ENCODE data around the gene UFD1. TPM values are rescaled to one million over a fixed set of nuclear protein-coding genes. Genes with fewer than 3 reads are reported as not detected.

Gene UFD1
- total and polyA plus RNA-seq, 2 donors (not counting 1 experiment from before 2014, with no cell fraction given), result 41.3 to 86.2 TPM

DNA sequence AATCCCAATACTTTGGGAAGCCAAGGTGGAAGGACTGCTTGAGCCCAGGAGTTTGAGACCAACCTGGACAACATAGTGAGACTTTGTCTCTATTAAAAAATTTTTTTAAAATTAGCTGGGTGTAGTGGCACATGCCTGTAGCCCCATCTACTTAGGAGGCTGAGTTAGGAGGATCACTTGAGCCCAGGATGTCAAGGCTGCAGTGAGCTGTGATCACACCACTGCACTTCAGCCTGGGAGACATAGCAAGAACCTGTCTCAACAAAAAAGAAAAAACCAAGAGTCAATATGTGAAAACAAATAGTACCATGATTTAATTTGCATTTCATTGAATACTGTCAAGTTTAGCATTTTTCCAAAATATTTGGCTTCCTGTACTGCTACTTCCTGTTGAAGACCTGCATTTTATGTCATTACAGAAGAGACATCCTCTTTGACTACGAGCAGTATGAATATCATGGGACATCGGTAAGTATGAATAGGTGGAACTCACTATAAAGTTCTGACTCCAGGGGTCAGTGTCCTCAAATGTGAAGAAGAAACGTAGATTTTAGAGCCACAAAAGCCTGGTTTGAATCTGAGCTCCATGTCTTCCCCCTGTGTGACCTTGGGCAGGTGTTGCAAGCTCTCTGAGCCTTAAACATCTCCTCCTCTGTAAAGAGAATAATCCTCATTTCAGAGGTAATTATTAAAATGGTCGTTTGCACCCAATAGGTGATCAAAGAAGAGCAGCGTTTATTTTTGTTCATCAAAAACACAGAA, 16.8 kb upstream of the UFD1 start:
- H3K27me3 ChIP-seq (ENCODE audit: control insufficient read depth, insufficient read depth, low read length), result no peaks in the 10 kb centered on the region
- peak in 1 of 2 donors; percentile 57 for DNase-seq (ENCODE audit: low read depth in 2 of 2)
- H3K27ac ChIP-seq (ENCODE audit: insufficient read depth, low read length), result no peak overlapping the region
- no peak overlapping the region for H3K4me3 ChIP-seq (replicated peaks in 1 of 4; ENCODE audit: control extremely low read depth in 1 of 4, insufficient read depth in 1 of 4, low read depth in 3 of 4, low read length in 4 of 4)
- no peaks in the 10 kb centered on the region for H3K79me2 ChIP-seq (ENCODE audit: control insufficient read depth, insufficient read depth, low read length)
- H3K9ac ChIP-seq (ENCODE audit: insufficient read depth, low read length), result no peak overlapping the region
- no peak overlapping the region for H3K4me2 ChIP-seq (ENCODE audit: extremely low read depth, insufficient read depth, low read length)
- TF ChIP-seq, protein P1, sequence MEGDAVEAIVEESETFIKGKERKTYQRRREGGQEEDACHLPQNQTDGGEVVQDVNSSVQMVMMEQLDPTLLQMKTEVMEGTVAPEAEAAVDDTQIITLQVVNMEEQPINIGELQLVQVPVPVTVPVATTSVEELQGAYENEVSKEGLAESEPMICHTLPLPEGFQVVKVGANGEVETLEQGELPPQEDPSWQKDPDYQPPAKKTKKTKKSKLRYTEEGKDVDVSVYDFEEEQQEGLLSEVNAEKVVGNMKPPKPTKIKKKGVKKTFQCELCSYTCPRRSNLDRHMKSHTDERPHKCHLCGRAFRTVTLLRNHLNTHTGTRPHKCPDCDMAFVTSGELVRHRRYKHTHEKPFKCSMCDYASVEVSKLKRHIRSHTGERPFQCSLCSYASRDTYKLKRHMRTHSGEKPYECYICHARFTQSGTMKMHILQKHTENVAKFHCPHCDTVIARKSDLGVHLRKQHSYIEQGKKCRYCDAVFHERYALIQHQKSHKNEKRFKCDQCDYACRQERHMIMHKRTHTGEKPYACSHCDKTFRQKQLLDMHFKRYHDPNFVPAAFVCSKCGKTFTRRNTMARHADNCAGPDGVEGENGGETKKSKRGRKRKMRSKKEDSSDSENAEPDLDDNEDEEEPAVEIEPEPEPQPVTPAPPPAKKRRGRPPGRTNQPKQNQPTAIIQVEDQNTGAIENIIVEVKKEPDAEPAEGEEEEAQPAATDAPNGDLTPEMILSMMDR (conservative IDR thresholded peaks at IDR 0.05 in 1 of 2, IDR thresholded peaks at IDR 0.05 in 1 of 2; ENCODE audit: low read depth in 1 of 2, low read length in 2 of 2), result peak in 1 of 2 donors; percentile 28
- no peak for TF ChIP-seq EZH2 (IDR thresholded peaks at IDR 0.05; ENCODE audit: low read length, missing control alignments)
- no peak overlapping the region for H2AFZ ChIP-seq (ENCODE audit: low read length)
- peaks cover 3% of the 10 kb centered on the region for H3K36me3 ChIP-seq (ENCODE audit: control insufficient read depth, insufficient read depth, low read length)
- no peaks in the 10 kb centered on the region for H3K9me3 ChIP-seq (ENCODE audit: control insufficient read depth, insufficient read depth, low read depth, low read length)
- no peaks in the 10 kb centered on the region for H4K20me1 ChIP-seq (ENCODE audit: control insufficient read depth, extremely low read depth, insufficient read depth, low read length)
- H3K4me1 ChIP-seq (ENCODE audit: control insufficient read depth, extremely low read depth, insufficient read depth, low read length), result peaks cover 3% of the 10 kb centered on the region

DNA sequence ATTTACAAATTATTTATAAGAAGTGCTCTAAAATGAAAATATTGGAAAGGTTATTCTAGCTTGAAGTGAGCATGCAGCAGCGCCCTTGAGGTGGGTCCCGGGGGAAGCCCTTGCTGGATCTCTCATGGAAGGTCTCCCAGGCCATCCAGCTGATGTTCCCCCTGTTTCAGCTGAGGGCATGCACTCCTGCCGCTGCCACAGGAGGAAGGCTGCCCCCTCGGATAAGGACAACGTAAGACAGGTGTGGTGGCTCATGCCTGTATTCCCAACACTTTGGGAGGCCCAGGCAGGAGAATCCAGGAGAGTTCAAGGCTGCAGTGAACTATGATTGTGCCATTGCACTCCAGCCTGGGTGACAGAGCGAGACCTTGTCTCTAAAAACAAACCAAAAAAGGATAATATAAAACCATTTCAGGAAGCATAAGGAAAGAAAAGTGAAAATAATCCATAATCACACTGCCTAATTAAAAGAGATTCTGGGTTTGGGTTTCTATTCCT, 15.7 kb upstream of the UFD1 start:
- no peak overlapping the region for H3K4me3 ChIP-seq (replicated peaks in 1 of 4; ENCODE audit: control extremely low read depth in 1 of 4, insufficient read depth in 1 of 4, low read depth in 3 of 4, low read length in 4 of 4)
- H4K20me1 ChIP-seq (ENCODE audit: control insufficient read depth, extremely low read depth, insufficient read depth, low read length), result no peaks in the 10 kb centered on the region
- no peak overlapping the region for H3K4me2 ChIP-seq (ENCODE audit: extremely low read depth, insufficient read depth, low read length)
- no peak overlapping the region for H2AFZ ChIP-seq (ENCODE audit: low read length)
- H3K9me3 ChIP-seq (ENCODE audit: control insufficient read depth, insufficient read depth, low read depth, low read length), result no peaks in the 10 kb centered on the region
- no peaks in the 10 kb centered on the region for H3K27me3 ChIP-seq (ENCODE audit: control insufficient read depth, insufficient read depth, low read length)
- TF ChIP-seq EZH2 (IDR thresholded peaks at IDR 0.05; ENCODE audit: low read length, missing control alignments), result no peak
- TF ChIP-seq, protein P1 (conservative IDR thresholded peaks at IDR 0.05 in 1 of 2, IDR thresholded peaks at IDR 0.05 in 1 of 2; ENCODE audit: low read depth in 1 of 2, low read length in 2 of 2), result no peak
- peaks cover 3% of the 10 kb centered on the region for H3K36me3 ChIP-seq (ENCODE audit: control insufficient read depth, insufficient read depth, low read length)
- H3K27ac ChIP-seq (ENCODE audit: insufficient read depth, low read length), result no peak overlapping the region
- H3K9ac ChIP-seq (ENCODE audit: insufficient read depth, low read length), result no peak overlapping the region
- H3K4me1 ChIP-seq (ENCODE audit: control insufficient read depth, extremely low read depth, insufficient read depth, low read length), result peaks cover 3% of the 10 kb centered on the region
- DNase-seq (ENCODE audit: low read depth in 2 of 2), result no peak
- no peaks in the 10 kb centered on the region for H3K79me2 ChIP-seq (ENCODE audit: control insufficient read depth, insufficient read depth, low read length)

DNA sequence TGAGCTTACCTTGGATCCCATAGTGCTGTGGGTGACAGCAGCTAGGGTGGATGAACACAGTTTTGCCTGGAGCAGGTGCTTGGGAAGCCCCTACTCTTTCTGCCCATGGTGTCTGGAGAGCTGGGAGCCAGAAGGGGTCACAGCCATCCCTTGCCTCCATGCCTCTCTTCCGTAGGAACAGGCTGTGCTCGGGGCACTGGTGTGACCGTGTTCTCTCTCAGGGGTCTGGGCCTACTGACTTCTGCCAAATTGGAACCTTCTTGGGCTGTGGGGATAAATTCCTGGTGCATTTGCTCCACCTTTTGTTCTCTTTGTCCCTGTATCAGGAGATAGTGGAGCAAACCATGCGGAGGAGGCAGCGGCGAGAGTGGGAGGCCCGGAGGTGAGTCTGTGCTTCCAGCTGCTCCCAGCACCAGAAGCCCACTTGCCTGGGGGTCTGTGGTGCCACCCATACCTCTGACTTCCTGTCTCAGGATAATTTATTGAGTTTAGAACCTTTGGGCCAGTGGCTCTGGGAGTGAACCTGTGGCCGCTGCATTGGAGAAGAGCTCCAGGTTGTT, 15.1 kb upstream of the UFD1 start:
- no peak overlapping the region for H3K4me2 ChIP-seq (ENCODE audit: extremely low read depth, insufficient read depth, low read length)
- H3K9me3 ChIP-seq (ENCODE audit: control insufficient read depth, insufficient read depth, low read depth, low read length), result no peaks in the 10 kb centered on the region
- no peak overlapping the region for H3K27ac ChIP-seq (ENCODE audit: insufficient read depth, low read length)
- DNase-seq (ENCODE audit: low read depth in 2 of 2), result no peak
- no peaks in the 10 kb centered on the region for H4K20me1 ChIP-seq (ENCODE audit: control insufficient read depth, extremely low read depth, insufficient read depth, low read length)
- no peak for TF ChIP-seq EZH2 (IDR thresholded peaks at IDR 0.05; ENCODE audit: low read length, missing control alignments)
- TF ChIP-seq, protein P1 (conservative IDR thresholded peaks at IDR 0.05 in 1 of 2, IDR thresholded peaks at IDR 0.05 in 1 of 2; ENCODE audit: low read depth in 1 of 2, low read length in 2 of 2), result no peak
- no peaks in the 10 kb centered on the region for H3K27me3 ChIP-seq (ENCODE audit: control insufficient read depth, insufficient read depth, low read length)
- H2AFZ ChIP-seq (ENCODE audit: low read length), result no peak overlapping the region
- no peak overlapping the region for H3K4me3 ChIP-seq (replicated peaks in 1 of 4; ENCODE audit: control extremely low read depth in 1 of 4, insufficient read depth in 1 of 4, low read depth in 3 of 4, low read length in 4 of 4)
- peaks cover 1% of the 10 kb centered on the region for H3K36me3 ChIP-seq (ENCODE audit: control insufficient read depth, insufficient read depth, low read length)
- H3K4me1 ChIP-seq (ENCODE audit: control insufficient read depth, extremely low read depth, insufficient read depth, low read length), result peaks cover 3% of the 10 kb centered on the region
- H3K79me2 ChIP-seq (ENCODE audit: control insufficient read depth, insufficient read depth, low read length), result no peaks in the 10 kb centered on the region
- no peak overlapping the region for H3K9ac ChIP-seq (ENCODE audit: insufficient read depth, low read length)

Measured in fibroblast of lung (primary cell).